GM12892 (cell line): ENCODE results near the gene ABCC12.
A peak's percentile ranks its signal among the peaks of the same experiment; 100 is the strongest.

ENCODE experiments used
- DNase-seq: peaks from one replicate; pipeline ENCODE4 v3.0.0; 2011; ENCODE audit not compliant: insufficient read length
- FAIRE-seq: peaks from 2 replicates; lab custom pipeline; 2011; peaks lifted over from hg19 to GRCh38; lab: Jason Lieb, UNC
- POLR2A ChIP-seq: IDR thresholded peaks from 2 replicates; pipeline ENCODE4 v1.6.1; 2011; ENCODE audit warnings: low read depth, low read length, control low read depth
- POLR2AphosphoS5 ChIP-seq: IDR thresholded peaks from 2 replicates; pipeline ENCODE4 v1.6.1; 2011; ENCODE audit warnings: low read depth, low read length, control low read depth
- TAF1 ChIP-seq: IDR thresholded peaks from 2 replicates; pipeline ENCODE4 v1.6.1; 2011; ENCODE audit warnings: low read depth, mild to moderate bottlenecking, control low read depth, low read length, borderline replicate concordance

ABCC12 gene

DNA sequence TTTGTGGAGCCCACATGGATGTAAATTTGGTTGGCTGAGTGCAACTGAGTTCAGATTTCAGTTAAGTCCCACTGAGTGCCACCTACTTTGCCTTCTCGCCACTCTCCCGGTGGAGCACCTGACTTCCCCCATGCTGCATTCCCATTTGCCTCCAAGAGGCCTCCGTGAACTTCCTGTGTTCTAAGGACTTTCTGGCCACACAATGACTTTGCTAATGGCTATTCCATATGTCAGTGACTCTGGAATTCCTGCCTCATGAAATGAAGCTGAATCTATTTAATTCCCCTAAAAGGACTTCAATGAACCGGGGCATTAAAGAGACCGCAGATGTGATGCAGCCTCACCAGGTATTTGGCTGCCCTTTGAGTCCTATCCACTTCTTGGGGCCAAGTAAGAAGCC lies 29.9 kb downstream of the ABCC12 start:
- no peak for TF ChIP-seq POLR2A
- no peak for TF ChIP-seq POLR2AphosphoS5
- TF ChIP-seq TAF1: no peak
- FAIRE-seq (no peak), DNase-seq (no peak)

DNA sequence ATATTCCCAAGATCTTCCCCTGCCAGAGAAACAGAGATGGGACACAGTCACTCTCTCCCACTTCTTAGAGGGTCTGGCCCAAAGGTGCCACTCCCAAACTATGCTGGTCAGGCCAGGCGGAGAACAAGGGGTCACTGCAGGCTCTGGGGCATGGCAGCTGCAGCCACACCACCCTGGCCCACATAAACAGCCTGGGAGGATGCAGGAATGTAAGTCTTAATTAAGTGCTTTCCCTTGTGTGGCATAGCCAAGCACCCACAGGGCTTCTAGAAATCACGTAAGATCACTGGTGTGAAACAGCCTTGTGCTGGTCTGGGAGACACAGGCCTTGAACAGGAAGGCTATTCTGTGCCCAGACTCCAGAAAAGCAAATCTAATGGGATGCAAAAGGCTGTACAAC lies 31.5 kb downstream of the ABCC12 start:
- no peak for DNase-seq
- FAIRE-seq: no peak
- TF ChIP-seq TAF1: no peak
- TF ChIP-seq POLR2A: no peak
- no peak for TF ChIP-seq POLR2AphosphoS5

DNA sequence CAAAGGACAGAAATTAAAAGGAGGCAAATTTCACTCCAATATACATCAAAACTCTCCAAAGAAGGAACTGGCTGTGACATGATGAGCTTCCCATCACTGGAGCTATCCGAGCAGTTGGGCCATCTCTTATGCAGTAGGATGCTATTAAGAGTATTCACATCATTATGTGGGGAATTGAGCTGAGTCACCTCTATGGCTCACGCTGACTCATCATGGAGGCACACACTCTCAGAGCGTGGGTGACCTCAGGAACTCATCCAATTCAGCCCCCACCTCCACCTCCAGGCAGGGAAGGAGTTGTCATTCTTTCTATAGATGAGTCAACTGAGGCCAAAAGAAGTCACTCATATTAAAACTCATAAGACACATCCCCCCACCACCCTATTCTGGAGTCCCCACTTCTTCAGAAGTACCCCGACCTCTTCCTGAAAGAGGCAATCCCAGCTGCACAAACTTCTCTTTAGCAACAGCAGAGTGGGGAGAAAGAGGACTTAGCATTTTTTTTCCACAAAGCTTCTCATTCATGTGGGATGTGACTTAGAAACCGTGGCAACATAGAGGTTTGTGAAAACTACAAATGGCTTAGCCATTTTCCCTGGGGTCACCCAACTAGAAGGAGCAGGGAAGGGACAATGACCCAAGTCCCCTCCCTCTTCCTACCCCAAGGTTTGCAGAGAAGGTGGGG lies 32.5 kb downstream of the ABCC12 start:
- DNase-seq (no peak), FAIRE-seq (no peak)
- TF ChIP-seq TAF1 (no peak), POLR2AphosphoS5 (no peak)

DNA sequence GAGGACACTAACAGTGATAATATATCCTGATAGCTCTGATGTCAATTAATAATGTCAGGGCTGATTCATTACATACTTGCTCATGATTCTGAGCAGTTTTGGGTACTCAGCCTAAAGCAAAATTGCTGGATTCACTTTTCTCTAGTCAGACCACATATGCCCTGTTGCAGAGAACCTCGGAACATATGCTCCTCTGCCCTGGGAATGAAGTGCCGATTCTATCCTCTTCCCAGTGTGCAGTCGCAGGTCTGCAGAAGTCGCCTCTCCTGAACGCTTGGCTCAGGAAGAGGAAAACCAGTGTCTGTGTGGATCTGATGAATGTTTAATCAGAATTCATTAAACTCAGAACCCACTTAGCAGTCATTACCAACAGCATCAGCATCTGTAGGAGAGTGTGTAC lies 34.5 kb downstream of the ABCC12 start:
- TF ChIP-seq POLR2A: no peak
- TF ChIP-seq POLR2AphosphoS5: no peak
- no peak for TF ChIP-seq TAF1
- no peak for FAIRE-seq
- DNase-seq: no peak

DNA sequence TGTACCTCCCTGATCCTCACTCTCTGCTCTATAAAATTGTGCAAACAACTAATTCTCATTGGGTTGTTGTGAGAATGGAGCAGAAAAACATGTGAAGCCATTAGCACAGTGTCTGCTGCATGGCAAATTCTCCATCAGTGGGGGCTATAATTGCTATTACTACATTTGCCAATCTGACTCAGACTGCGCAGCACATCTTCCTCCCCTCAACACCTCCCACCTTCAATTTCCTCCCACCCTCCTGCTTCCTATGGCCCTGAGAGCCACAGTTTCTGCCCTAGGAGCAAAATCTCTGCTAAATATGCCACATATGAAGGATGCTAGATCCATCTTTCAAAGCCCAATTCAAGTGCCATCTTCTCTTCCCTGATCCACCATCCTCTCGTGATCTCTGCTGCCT lies 37.0 kb downstream of the ABCC12 start:
- FAIRE-seq (no peak), DNase-seq (no peak)
- TF ChIP-seq POLR2AphosphoS5: no peak
- no peak for TF ChIP-seq POLR2A
- TF ChIP-seq TAF1: no peak

DNA sequence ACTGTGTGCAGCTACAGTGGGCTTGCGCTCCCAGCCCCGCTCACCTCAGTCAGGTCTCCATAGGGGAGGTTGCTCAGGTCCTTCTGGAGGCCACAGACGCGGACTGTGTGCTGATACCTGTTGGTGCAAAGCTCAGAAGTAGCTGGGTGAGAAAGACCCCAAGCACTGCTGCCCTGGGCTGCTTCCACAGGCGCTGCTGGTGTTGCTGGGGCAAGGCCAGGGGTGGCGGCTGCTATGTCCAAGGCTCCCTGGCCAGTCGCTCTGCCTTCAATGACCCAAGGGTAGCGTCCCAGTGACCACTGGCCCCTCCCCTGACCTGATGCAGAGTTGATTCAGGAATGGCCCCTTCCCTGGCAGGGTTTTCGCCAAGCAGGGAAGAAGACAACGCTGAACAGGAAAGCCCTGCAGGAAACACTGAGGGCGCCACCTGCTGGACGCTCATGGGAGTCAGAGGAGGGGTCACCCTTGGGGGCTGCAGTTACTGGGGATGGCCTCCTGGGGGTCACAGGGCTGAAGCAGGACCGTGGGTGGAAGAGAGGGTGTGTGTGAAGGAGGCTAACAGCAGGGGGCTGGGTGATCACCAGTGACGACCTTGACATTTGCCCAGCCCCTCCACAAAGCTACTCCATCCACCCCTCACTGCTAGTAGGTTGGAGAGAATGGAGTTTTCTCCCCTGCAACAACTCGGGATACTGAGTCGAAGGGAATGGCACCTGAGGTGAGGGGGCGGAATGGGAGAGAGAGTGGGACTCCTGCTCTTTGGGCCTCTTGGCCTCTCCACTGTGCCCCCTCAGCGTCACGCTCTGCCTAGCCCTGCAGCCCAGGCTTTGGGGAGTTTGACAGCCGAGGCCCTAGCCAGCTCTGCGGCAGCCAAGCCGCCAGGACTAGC lies 38.3 kb downstream of the ABCC12 start:
- DNase-seq: peak; percentile 83
- FAIRE-seq: peak; percentile 67

DNA sequence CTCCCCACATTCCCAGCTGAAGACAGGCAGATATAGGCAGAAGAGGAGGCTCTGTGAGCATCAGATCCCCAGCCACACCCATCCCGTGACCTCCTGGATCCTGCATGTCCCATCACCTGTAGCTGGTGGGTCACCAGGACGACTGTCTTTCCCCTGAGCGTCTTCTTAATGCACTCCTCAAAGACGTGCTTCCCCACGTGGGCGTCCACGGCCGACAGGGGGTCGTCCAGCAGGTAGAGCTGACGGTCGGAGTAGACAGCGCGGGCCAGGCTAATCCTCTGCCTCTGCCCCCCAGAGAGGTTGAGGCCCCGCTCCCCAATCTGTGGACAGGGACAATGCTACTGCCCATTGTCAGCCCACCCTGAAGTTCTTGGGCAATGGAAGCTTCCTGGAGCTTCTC lies 40.5 kb downstream of the ABCC12 start:
- no peak for DNase-seq

More for the DNA sequence above, 38.3 kb downstream of the ABCC12 start:
- TF ChIP-seq POLR2AphosphoS5: no peak
- TF ChIP-seq POLR2A: no peak
- TF ChIP-seq TAF1: no peak

DNA sequence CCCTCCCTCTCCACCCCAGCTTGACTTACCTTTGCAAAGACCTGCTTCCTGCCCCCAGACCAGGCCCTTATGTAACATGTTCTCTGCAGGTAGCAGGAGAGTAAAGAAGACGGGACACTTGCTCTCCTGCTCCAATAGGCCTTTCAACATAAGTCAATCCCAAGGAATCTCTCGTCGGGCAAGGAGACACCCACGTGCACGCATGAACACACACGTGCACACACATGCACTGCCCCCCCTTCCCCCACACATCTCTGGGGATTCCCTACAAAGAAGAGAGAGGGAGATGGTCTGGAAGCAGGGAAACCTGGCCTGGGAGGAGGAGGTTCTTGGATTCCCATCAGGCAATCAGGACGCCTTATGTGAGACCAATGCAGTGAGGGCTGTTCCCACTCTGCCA lies 41.4 kb downstream of the ABCC12 start:
- no peak for FAIRE-seq
- TF ChIP-seq POLR2A (no peak), POLR2AphosphoS5 (no peak), TAF1 (no peak)
- no peak for DNase-seq

More for the DNA sequence above, 40.5 kb downstream of the ABCC12 start:
- TF ChIP-seq POLR2A (no peak), TAF1 (no peak), POLR2AphosphoS5 (no peak)
- no peak for FAIRE-seq

DNA sequence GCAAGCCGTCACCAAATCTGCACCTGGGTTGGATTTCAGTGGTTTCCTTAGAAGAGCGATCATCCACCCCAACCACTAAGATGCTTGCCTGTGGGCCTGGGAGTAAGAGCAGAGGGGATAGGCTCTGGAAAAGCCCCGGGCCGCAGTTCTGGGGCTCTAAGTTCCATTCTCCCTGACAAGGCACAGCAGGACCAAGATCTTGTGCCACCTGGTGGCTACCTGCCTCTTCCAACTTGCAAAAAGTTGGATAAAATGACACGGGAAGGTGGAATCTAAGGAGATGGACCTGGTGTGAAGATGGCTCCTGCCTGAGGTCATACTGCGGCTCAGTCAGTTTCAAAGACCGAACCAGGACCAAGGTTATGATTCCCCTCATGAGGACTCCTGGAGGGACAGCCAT lies 42.3 kb downstream of the ABCC12 start:
- FAIRE-seq (no peak), DNase-seq (no peak)

DNA sequence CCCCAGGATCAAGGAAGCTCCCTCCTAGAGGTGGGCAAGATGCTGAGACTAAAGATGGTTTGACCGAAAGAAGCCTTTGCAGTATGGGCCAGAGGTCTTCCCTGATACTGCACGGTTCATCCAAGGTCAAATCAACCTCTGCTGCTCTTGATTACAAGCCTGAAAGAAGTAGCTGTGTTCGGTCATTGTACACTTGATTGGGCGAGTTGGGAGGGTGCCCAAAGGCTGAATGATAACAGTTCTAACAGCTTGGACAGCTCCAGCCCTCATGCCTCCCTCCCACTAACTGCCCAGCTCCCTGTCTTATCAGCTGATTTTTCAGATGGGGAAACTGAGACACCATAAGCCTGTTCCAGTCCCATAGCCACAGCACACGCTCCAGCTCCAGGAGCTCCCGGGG lies 42.8 kb downstream of the ABCC12 start:
- TF ChIP-seq POLR2AphosphoS5 (no peak), POLR2A (no peak), TAF1 (no peak)
- no peak for FAIRE-seq

More for the DNA sequence above, 42.3 kb downstream of the ABCC12 start:
- TF ChIP-seq POLR2AphosphoS5: no peak
- no peak for TF ChIP-seq TAF1
- no peak for TF ChIP-seq POLR2A

DNA sequence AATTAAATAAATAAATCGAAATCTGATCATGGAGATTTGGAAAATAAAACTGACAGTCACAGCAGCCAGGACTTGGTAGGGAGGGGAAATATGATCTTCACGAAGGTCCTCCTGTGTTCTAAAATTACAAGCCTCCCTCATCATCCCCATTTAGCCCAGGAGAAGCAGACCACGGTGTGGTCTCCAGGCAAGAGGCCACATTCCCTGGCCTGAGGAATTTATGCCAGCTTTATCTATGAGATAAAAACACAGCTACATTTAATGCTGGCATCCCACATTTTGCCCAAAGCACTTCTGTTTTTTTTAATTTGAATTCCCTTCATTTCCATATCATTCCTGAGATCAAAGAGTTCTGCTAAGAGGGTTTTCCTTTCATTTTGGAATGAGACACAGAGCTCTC lies 43.2 kb downstream of the ABCC12 start:
- no peak for FAIRE-seq
- no peak for DNase-seq
- TF ChIP-seq POLR2AphosphoS5: no peak
- no peak for TF ChIP-seq POLR2A
- TF ChIP-seq TAF1: no peak

More for the DNA sequence above, 42.8 kb downstream of the ABCC12 start:
- no peak for DNase-seq

DNA sequence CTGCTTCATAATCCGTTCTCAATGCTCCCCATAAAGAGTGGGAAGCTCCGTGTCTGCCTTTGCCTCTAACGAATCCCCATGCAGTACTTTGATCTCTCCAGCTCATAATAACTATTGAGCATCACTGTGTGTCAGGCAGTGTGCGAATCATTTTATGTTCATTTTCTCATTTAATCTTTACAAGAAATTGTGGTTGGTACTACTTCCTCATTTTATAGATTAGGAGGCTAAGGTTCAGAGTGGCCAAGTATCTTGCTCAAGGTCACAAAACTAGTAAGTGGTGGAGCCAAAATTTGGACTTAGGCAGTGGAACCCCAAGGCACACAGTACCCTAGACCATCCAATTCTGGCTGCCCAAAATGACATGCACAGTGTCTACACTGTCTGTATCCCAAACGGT lies 44.8 kb downstream of the ABCC12 start:
- no peak for TF ChIP-seq POLR2AphosphoS5
- no peak for TF ChIP-seq POLR2A
- TF ChIP-seq TAF1: no peak
- no peak for FAIRE-seq
- no peak for DNase-seq

DNA sequence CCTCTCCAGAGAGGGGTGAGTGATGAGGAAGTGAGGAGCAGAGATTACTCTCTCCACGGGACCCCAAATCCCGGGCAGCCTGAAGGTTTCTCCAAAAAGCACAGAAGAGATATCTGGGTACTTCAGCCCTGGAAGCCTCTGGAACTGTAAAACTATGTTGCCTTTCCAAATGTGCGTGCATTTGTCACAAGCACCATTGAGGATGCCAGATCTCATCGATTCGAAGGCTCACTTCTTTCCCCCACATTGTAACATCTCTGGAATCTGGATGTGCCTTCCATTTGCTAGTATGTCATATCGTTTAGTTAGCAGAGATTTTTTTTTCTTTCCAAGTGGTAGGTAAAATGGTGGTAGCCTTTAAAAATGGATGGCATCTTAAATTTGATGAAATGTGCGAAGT lies 45.8 kb downstream of the ABCC12 start:
- DNase-seq (no peak), FAIRE-seq (no peak)
- no peak for TF ChIP-seq POLR2AphosphoS5
- no peak for TF ChIP-seq TAF1
- no peak for TF ChIP-seq POLR2A
